GM23338 (cell line): Measurements from ENCODE around the gene TRIM27.

Source experiments
- CREB1 ChIP-seq: fragments of 250-450 bp; sonication (Bioruptor Pico); IDR thresholded peaks from 2 replicates; pipeline ENCODE4 v1.5.0; 2020; ENCODE audit warnings: low read depth, mild to moderate bottlenecking, moderate library complexity
- EZH2 ChIP-seq: fragments of 200-600 bp; sonication (generic); IDR thresholded peaks from one replicate; pipeline ENCODE4 v1.8.0; 2017; ENCODE audit warnings: antibody characterized with exemption, mild to moderate bottlenecking, low read depth; ENCODE audit not compliant: unreplicated experiment
- EZH2phosphoT487 ChIP-seq: fragments of 200-600 bp; sonication (generic); IDR thresholded peaks from one replicate; pipeline ENCODE4 v1.8.1; 2018; ENCODE audit warnings: antibody characterized with exemption; ENCODE audit not compliant: unreplicated experiment
- JUNB ChIP-seq: IDR thresholded peaks from one replicate; pipeline ENCODE4 v1.6.1; 2016; ENCODE audit warnings: antibody characterized with exemption; ENCODE audit not compliant: unreplicated experiment
- POLR2AphosphoS5 ChIP-seq: IDR thresholded peaks from 2 replicates; pipeline ENCODE4 v1.6.1; 2016; ENCODE audit warnings: antibody characterized with exemption, low read depth
- TF ChIP-seq, protein P1 (sequence below), 2 experiments: fragments of 200-600 bp in 1 of 2; sonication (generic) in 1 of 2; conservative IDR thresholded peaks; 2 replicates each; pipeline versions ENCODE4 v1.5.1 to v1.6.1; 2016 to 2017; ENCODE audit warnings: antibody characterized with exemption in 2 of 2, low read depth in 2 of 2, mild to moderate bottlenecking in 2 of 2, moderate library complexity in 1 of 2
- TF ChIP-seq, protein P2 (sequence below): IDR thresholded peaks from one replicate; pipeline ENCODE4 v1.6.1; 2018; ENCODE audit warnings: antibody characterized with exemption; ENCODE audit not compliant: unreplicated experiment
- TF ChIP-seq, protein P3 (sequence below): fragments of 250-450 bp; sonication (Bioruptor Pico); IDR thresholded peaks from 2 replicates; pipeline ENCODE4 v1.5.0; 2020; ENCODE audit warnings: mild to moderate bottlenecking, moderate library complexity

DNA sequence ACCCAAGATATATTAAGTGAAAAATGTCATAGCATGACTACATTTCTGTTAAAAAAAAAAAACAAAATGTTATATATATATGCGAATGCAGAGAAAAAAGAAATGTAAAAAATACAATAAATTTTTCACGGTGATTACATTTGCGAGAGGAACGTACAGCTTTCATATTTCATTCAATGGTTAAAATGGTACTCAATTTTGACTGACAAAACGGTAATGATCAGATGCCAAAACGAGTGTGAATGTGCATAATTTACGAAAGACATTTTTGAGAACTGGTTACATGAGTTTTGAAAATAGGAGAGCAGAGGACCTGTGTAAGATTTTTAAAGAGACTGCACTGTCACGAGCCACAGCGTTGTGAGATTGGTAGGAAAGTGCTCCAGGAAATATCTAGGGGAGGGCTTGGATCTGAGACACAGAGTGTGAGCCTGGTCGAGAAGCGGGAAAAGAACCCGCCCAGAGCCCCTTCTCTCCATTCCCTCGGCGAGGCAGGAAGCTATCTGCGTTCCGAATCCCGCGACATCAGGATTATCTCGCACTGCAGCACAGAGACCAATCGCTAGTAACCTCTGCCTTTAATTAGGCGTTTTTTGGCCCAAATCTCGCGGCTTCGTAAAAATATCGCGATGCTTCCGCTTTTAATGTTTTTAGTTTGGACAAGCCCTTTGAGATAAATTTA is 28.5 kb downstream of the TRIM27 start:
- TF ChIP-seq, protein P1, sequence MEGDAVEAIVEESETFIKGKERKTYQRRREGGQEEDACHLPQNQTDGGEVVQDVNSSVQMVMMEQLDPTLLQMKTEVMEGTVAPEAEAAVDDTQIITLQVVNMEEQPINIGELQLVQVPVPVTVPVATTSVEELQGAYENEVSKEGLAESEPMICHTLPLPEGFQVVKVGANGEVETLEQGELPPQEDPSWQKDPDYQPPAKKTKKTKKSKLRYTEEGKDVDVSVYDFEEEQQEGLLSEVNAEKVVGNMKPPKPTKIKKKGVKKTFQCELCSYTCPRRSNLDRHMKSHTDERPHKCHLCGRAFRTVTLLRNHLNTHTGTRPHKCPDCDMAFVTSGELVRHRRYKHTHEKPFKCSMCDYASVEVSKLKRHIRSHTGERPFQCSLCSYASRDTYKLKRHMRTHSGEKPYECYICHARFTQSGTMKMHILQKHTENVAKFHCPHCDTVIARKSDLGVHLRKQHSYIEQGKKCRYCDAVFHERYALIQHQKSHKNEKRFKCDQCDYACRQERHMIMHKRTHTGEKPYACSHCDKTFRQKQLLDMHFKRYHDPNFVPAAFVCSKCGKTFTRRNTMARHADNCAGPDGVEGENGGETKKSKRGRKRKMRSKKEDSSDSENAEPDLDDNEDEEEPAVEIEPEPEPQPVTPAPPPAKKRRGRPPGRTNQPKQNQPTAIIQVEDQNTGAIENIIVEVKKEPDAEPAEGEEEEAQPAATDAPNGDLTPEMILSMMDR (conservative IDR thresholded peaks at IDR 0.05; ENCODE audit: low read depth in 2 of 2) = no peak
- TF ChIP-seq EZH2phosphoT487 (no peak), EZH2 (no peak), POLR2AphosphoS5 (peak; percentile 81), CREB1 (CRISPR knock-in tag) (no peak), JUNB (no peak)
- TF ChIP-seq, protein P2, sequence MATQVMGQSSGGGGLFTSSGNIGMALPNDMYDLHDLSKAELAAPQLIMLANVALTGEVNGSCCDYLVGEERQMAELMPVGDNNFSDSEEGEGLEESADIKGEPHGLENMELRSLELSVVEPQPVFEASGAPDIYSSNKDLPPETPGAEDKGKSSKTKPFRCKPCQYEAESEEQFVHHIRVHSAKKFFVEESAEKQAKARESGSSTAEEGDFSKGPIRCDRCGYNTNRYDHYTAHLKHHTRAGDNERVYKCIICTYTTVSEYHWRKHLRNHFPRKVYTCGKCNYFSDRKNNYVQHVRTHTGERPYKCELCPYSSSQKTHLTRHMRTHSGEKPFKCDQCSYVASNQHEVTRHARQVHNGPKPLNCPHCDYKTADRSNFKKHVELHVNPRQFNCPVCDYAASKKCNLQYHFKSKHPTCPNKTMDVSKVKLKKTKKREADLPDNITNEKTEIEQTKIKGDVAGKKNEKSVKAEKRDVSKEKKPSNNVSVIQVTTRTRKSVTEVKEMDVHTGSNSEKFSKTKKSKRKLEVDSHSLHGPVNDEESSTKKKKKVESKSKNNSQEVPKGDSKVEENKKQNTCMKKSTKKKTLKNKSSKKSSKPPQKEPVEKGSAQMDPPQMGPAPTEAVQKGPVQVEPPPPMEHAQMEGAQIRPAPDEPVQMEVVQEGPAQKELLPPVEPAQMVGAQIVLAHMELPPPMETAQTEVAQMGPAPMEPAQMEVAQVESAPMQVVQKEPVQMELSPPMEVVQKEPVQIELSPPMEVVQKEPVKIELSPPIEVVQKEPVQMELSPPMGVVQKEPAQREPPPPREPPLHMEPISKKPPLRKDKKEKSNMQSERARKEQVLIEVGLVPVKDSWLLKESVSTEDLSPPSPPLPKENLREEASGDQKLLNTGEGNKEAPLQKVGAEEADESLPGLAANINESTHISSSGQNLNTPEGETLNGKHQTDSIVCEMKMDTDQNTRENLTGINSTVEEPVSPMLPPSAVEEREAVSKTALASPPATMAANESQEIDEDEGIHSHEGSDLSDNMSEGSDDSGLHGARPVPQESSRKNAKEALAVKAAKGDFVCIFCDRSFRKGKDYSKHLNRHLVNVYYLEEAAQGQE = no peak
- TF ChIP-seq, protein P3, sequence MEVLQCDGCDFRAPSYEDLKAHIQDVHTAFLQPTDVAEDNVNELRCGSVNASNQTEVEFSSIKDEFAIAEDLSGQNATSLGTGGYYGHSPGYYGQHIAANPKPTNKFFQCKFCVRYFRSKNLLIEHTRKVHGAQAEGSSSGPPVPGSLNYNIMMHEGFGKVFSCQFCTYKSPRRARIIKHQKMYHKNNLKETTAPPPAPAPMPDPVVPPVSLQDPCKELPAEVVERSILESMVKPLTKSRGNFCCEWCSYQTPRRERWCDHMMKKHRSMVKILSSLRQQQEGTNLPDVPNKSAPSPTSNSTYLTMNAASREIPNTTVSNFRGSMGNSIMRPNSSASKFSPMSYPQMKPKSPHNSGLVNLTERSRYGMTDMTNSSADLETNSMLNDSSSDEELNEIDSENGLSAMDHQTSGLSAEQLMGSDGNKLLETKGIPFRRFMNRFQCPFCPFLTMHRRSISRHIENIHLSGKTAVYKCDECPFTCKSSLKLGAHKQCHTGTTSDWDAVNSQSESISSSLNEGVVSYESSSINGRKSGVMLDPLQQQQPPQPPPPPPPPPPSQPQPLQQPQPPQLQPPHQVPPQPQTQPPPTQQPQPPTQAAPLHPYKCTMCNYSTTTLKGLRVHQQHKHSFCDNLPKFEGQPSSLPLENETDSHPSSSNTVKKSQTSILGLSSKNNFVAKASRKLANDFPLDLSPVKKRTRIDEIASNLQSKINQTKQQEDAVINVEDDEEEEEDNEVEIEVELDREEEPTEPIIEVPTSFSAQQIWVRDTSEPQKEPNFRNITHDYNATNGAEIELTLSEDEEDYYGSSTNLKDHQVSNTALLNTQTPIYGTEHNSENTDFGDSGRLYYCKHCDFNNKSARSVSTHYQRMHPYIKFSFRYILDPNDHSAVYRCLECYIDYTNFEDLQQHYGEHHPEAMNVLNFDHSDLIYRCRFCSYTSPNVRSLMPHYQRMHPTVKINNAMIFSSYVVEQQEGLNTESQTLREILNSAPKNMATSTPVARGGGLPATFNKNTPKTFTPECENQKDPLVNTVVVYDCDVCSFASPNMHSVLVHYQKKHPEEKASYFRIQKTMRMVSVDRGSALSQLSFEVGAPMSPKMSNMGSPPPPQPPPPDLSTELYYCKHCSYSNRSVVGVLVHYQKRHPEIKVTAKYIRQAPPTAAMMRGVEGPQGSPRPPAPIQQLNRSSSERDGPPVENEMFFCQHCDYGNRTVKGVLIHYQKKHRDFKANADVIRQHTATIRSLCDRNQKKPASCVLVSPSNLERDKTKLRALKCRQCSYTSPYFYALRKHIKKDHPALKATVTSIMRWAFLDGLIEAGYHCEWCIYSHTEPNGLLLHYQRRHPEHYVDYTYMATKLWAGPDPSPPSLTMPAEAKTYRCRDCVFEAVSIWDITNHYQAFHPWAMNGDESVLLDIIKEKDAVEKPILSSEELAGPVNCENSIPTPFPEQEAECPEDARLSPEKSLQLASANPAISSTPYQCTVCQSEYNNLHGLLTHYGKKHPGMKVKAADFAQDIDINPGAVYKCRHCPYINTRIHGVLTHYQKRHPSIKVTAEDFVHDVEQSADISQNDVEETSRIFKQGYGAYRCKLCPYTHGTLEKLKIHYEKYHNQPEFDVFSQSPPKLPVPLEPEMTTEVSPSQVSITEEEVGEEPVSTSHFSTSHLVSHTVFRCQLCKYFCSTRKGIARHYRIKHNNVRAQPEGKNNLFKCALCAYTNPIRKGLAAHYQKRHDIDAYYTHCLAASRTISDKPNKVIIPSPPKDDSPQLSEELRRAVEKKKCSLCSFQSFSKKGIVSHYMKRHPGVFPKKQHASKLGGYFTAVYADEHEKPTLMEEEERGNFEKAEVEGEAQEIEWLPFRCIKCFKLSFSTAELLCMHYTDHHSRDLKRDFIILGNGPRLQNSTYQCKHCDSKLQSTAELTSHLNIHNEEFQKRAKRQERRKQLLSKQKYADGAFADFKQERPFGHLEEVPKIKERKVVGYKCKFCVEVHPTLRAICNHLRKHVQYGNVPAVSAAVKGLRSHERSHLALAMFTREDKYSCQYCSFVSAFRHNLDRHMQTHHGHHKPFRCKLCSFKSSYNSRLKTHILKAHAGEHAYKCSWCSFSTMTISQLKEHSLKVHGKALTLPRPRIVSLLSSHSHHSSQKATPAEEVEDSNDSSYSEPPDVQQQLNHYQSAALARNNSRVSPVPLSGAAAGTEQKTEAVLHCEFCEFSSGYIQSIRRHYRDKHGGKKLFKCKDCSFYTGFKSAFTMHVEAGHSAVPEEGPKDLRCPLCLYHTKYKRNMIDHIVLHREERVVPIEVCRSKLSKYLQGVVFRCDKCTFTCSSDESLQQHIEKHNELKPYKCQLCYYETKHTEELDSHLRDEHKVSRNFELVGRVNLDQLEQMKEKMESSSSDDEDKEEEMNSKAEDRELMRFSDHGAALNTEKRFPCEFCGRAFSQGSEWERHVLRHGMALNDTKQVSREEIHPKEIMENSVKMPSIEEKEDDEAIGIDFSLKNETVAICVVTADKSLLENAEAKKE (CRISPR knock-in tag) = no peak
